Liver (tissue), 9 donors: ENCODE data around the gene EMID1. TPM values are rescaled to one million over a fixed set of nuclear protein-coding genes. Genes with fewer than 3 reads are reported as not detected.

ENCODE experiments used
- DNase-seq: peaks from one replicate; pipeline ENCODE4 v3.0.0-alpha.2; 2017; ENCODE audit warnings: low spot score
- H3K27ac ChIP-seq, 2 donors: one replicate each; pipeline ENCODE4 v1.7.0; 2013; ENCODE audit warnings: inconsistent platforms in 2 of 2, low read length in 2 of 2, control low read depth in 1 of 2, low read depth in 1 of 2, mild to moderate bottlenecking in 1 of 2
- H3K27me3 ChIP-seq, 4 donors: one replicate each; pipeline versions ENCODE4 v1.6.1 to v1.7.0; 2013; ENCODE audit warnings: low read length in 3 of 4, inconsistent platforms in 1 of 4, mild to moderate bottlenecking in 1 of 4, moderate library complexity in 1 of 4; ENCODE audit not compliant: control insufficient read depth in 4 of 4, insufficient read depth in 4 of 4
- H3K36me3 ChIP-seq, 4 donors: one replicate each; pipeline versions ENCODE4 v1.6.1 to v1.7.0; 2013; ENCODE audit warnings: low read length in 3 of 4, mild to moderate bottlenecking in 3 of 4, low read depth in 1 of 4, moderate library complexity in 1 of 4; ENCODE audit not compliant: control insufficient read depth in 4 of 4, insufficient read depth in 3 of 4
- H3K4me1 ChIP-seq, 4 donors: one replicate each; pipeline versions ENCODE4 v1.6.1 to v1.7.0; 2013; ENCODE audit warnings: low read length in 3 of 4, mild to moderate bottlenecking in 3 of 4, moderate library complexity in 1 of 4; ENCODE audit not compliant: control insufficient read depth in 4 of 4, insufficient read depth in 4 of 4
- H3K4me3 ChIP-seq, 3 donors: one replicate each; pipeline versions ENCODE4 v1.6.1 to v1.7.0; 2013; ENCODE audit warnings: low read length in 3 of 3, control low read depth in 1 of 3, low read depth in 1 of 3, mild to moderate bottlenecking in 1 of 3
- H3K9ac ChIP-seq, 2 donors: one replicate each; pipeline ENCODE4 v1.7.0; 2013; ENCODE audit warnings: low read length in 2 of 2, mild to moderate bottlenecking in 2 of 2, moderate library complexity in 2 of 2, control low read depth in 1 of 2, low read depth in 1 of 2
- H3K9me3 ChIP-seq, 4 donors: one replicate each; pipeline versions ENCODE4 v1.6.1 to v1.7.0; 2013; ENCODE audit warnings: low read length in 3 of 4; ENCODE audit not compliant: control insufficient read depth in 4 of 4
- EGR1 ChIP-seq, 2 donors: IDR thresholded peaks; 2 replicates each; pipeline ENCODE4 v1.6.1; 2016 to 2018; ENCODE audit warnings: antibody characterized with exemption in 2 of 2, low read depth in 2 of 2
- FOXA1 ChIP-seq: IDR thresholded peaks from 2 replicates; pipeline ENCODE4 v1.6.1; 2016; ENCODE audit warnings: antibody characterized with exemption
- FOXA2 ChIP-seq: IDR thresholded peaks from 2 replicates; pipeline ENCODE4 v1.6.1; 2016; ENCODE audit warnings: antibody characterized with exemption
- GABPA ChIP-seq, 2 donors: IDR thresholded peaks in 1 of 2; conservative IDR thresholded peaks in 1 of 2; 2 replicates each; pipeline ENCODE4 v1.6.1; 2016; ENCODE audit warnings: antibody characterized with exemption in 2 of 2, mild to moderate bottlenecking in 1 of 2, moderate library complexity in 1 of 2
- HNF4A ChIP-seq, 2 donors: conservative IDR thresholded peaks; 2 replicates each; pipeline ENCODE4 v1.6.1; 2016; ENCODE audit warnings: antibody characterized with exemption in 2 of 2, mild to moderate bottlenecking in 2 of 2
- HNF4G ChIP-seq: IDR thresholded peaks from 2 replicates; pipeline ENCODE4 v1.6.1; 2016; ENCODE audit warnings: antibody characterized with exemption
- JUND ChIP-seq, 2 donors: IDR thresholded peaks; 2 replicates each; pipeline ENCODE4 v1.6.1; 2016; ENCODE audit warnings: antibody characterized with exemption in 2 of 2
- NR2F2 ChIP-seq: IDR thresholded peaks from 2 replicates; pipeline ENCODE4 v1.6.1; 2016; ENCODE audit warnings: antibody characterized with exemption
- RAD21 ChIP-seq, 2 donors: IDR thresholded peaks; 2 replicates each; pipeline ENCODE4 v1.6.1; 2016; ENCODE audit warnings: antibody characterized with exemption in 2 of 2, mild to moderate bottlenecking in 2 of 2
- RXRA ChIP-seq, 2 donors: IDR thresholded peaks; 2 replicates each; pipeline ENCODE4 v1.6.1; 2017 to 2018; ENCODE audit warnings: antibody characterized with exemption in 2 of 2, mild to moderate bottlenecking in 1 of 2
- SP1 ChIP-seq: IDR thresholded peaks from 2 replicates; pipeline ENCODE4 v1.6.1; 2018; ENCODE audit warnings: antibody characterized with exemption, mild to moderate bottlenecking
- TAF1 ChIP-seq: conservative IDR thresholded peaks from 2 replicates; pipeline ENCODE4 v1.6.1; 2016; ENCODE audit warnings: antibody characterized with exemption, mild to moderate bottlenecking
- YY1 ChIP-seq: IDR thresholded peaks from 2 replicates; pipeline ENCODE4 v1.6.1; 2016; ENCODE audit warnings: antibody characterized with exemption, mild to moderate bottlenecking
- WGBS: extraction: QIAGEN DNeasy Blood & Tissue Kit; methylation state at CpG from one replicate; pipeline ENCODE4 v1.1.7; 2013; 5-methylcytosine and 5-hydroxymethylcytosine counted together
- polyA plus RNA-seq, 2 donors: library from polyadenylated mRNA; stranded (reverse) in 1 of 2; unstranded in 1 of 2; fragments of 200-250 nt in 1 of 2; fragments of >200 nt in 1 of 2; fragmentation: Nextera tagmentation in 1 of 2; extraction: Ambion mirVana in 1 of 2; gene quantifications; one replicate each; pipeline versions ENCODE4 v1.2.1 to v1.2.3, GENCODE V29; 2013 to 2015
- total RNA-seq, 2 donors: library from RNA; depleted of rRNA; stranded (reverse); fragments of >200 nt; gene quantifications; one replicate each; pipeline ENCODE4 v1.2.3, GENCODE V29; 2014
- TF ChIP-seq, protein P1 (sequence below): fragments of 150-350 bp; IDR thresholded peaks from 2 replicates; pipeline ENCODE4 v1.5.1; 2017; ENCODE audit warnings: improper control_type of control experiment, low read depth, low read length; ENCODE audit not compliant: missing input control
- TF ChIP-seq, protein P2 (sequence below): IDR thresholded peaks from 2 replicates; pipeline ENCODE4 v1.6.1; 2016; ENCODE audit warnings: antibody characterized with exemption
- TF ChIP-seq, protein P3 (sequence below): IDR thresholded peaks from 2 replicates; pipeline ENCODE4 v1.6.1; 2016; ENCODE audit warnings: antibody characterized with exemption
- TF ChIP-seq, protein P4 (sequence below): IDR thresholded peaks from 2 replicates; pipeline ENCODE4 v1.6.1; 2016; ENCODE audit warnings: antibody characterized with exemption, mild to moderate bottlenecking
- TF ChIP-seq, protein P5 (sequence below): IDR thresholded peaks from 2 replicates; pipeline ENCODE4 v1.6.1; 2016; ENCODE audit warnings: antibody characterized with exemption
- donor health status: healthy.
- donor health status: healthy.
- donor health status: healthy.
- donor health status: healthy.
- donor health status: healthy.

The EMID1 gene
- total and polyA plus RNA-seq, 4 donors = 0.89 to 8.9 (median 2.1) TPM

DNA sequence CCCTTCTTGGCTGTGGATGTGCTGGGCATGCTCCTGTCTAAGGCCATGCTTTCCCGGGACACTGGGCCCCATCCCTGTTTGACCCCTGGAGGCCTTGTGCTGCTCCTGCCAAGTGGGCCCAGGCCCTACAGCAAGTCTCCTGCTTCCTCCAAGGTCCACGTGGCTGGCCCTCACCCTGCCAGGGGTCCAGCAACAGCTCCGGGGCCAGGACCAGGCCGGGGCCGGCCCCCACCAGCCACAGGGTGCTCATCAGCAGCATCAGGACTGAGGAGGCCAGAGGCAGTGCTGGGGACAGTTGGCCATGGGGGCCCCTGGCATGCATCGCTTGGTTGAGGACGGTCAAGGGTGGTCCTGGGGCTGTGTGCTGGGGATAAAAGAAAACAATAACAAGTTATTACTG lies 59.6 kb downstream of the EMID1 start (continued):
- TF ChIP-seq, protein P1, sequence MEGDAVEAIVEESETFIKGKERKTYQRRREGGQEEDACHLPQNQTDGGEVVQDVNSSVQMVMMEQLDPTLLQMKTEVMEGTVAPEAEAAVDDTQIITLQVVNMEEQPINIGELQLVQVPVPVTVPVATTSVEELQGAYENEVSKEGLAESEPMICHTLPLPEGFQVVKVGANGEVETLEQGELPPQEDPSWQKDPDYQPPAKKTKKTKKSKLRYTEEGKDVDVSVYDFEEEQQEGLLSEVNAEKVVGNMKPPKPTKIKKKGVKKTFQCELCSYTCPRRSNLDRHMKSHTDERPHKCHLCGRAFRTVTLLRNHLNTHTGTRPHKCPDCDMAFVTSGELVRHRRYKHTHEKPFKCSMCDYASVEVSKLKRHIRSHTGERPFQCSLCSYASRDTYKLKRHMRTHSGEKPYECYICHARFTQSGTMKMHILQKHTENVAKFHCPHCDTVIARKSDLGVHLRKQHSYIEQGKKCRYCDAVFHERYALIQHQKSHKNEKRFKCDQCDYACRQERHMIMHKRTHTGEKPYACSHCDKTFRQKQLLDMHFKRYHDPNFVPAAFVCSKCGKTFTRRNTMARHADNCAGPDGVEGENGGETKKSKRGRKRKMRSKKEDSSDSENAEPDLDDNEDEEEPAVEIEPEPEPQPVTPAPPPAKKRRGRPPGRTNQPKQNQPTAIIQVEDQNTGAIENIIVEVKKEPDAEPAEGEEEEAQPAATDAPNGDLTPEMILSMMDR = no peak
- TF ChIP-seq YY1 = no peak
- TF ChIP-seq, protein P2, sequence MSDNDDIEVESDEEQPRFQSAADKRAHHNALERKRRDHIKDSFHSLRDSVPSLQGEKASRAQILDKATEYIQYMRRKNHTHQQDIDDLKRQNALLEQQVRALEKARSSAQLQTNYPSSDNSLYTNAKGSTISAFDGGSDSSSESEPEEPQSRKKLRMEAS = no peak
- TF ChIP-seq RXRA (IDR thresholded peaks at IDR 0.05) = no peak
- no peak for TF ChIP-seq FOXA2
- TF ChIP-seq RAD21 (IDR thresholded peaks at IDR 0.05) = no peak
- TF ChIP-seq, protein P3, sequence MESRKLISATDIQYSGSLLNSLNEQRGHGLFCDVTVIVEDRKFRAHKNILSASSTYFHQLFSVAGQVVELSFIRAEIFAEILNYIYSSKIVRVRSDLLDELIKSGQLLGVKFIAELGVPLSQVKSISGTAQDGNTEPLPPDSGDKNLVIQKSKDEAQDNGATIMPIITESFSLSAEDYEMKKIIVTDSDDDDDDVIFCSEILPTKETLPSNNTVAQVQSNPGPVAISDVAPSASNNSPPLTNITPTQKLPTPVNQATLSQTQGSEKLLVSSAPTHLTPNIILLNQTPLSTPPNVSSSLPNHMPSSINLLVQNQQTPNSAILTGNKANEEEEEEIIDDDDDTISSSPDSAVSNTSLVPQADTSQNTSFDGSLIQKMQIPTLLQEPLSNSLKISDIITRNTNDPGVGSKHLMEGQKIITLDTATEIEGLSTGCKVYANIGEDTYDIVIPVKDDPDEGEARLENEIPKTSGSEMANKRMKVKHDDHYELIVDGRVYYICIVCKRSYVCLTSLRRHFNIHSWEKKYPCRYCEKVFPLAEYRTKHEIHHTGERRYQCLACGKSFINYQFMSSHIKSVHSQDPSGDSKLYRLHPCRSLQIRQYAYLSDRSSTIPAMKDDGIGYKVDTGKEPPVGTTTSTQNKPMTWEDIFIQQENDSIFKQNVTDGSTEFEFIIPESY = no peak

DNA sequence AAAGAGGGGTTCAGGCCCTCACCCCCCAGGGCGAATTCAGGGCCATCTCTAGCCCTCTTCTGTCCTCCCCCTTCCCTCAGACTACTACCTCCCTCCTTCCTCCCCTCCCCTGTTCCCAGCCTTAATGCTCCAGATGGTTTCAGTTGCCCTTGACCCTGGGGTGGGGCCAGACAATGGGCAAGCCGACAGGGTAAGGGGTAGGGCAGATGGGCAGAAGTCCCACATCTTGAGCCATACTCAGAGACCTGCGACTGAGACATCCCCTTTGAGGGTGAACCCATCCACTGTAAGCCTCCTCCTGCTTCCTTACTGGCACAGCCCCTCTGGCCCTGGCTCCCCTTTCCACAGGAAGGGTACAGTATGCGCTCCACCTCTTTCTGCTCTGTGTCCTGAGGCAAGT lies 60.2 kb downstream of the EMID1 start:
- Histone ChIP-seq H3K27me3 (no peaks in the 10 kb centered on the region), H3K4me1 (peaks cover 3 to 33% (median 25%) of the 10 kb centered on the region in 4 donors), H3K36me3 (peaks cover 0 to 8% (median 1%) of the 10 kb centered on the region in 4 donors), H3K4me3 (no peak overlapping the region), H3K9ac (no peak overlapping the region), H3K9me3 (no peaks in the 10 kb centered on the region), H3K27ac (no peak overlapping the region)
- TF ChIP-seq JUND (IDR thresholded peaks at IDR 0.05) (no peak), FOXA1 (no peak), YY1 (no peak), SP1 (no peak), EGR1 (IDR thresholded peaks at IDR 0.05; ENCODE audit: low read depth in 2 of 2) (no peak), HNF4G (no peak), GABPA (IDR thresholded peaks at IDR 0.05 in 1 of 2, conservative IDR thresholded peaks at IDR 0.05 in 1 of 2) (no peak), HNF4A (conservative IDR thresholded peaks at IDR 0.05) (no peak), NR2F2 (no peak), RAD21 (IDR thresholded peaks at IDR 0.05) (no peak), FOXA2 (no peak), RXRA (IDR thresholded peaks at IDR 0.05) (no peak), TAF1 (no peak)
- TF ChIP-seq, protein P2 = no peak
- TF ChIP-seq, protein P4, sequence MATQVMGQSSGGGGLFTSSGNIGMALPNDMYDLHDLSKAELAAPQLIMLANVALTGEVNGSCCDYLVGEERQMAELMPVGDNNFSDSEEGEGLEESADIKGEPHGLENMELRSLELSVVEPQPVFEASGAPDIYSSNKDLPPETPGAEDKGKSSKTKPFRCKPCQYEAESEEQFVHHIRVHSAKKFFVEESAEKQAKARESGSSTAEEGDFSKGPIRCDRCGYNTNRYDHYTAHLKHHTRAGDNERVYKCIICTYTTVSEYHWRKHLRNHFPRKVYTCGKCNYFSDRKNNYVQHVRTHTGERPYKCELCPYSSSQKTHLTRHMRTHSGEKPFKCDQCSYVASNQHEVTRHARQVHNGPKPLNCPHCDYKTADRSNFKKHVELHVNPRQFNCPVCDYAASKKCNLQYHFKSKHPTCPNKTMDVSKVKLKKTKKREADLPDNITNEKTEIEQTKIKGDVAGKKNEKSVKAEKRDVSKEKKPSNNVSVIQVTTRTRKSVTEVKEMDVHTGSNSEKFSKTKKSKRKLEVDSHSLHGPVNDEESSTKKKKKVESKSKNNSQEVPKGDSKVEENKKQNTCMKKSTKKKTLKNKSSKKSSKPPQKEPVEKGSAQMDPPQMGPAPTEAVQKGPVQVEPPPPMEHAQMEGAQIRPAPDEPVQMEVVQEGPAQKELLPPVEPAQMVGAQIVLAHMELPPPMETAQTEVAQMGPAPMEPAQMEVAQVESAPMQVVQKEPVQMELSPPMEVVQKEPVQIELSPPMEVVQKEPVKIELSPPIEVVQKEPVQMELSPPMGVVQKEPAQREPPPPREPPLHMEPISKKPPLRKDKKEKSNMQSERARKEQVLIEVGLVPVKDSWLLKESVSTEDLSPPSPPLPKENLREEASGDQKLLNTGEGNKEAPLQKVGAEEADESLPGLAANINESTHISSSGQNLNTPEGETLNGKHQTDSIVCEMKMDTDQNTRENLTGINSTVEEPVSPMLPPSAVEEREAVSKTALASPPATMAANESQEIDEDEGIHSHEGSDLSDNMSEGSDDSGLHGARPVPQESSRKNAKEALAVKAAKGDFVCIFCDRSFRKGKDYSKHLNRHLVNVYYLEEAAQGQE = no peak
- TF ChIP-seq, protein P5, sequence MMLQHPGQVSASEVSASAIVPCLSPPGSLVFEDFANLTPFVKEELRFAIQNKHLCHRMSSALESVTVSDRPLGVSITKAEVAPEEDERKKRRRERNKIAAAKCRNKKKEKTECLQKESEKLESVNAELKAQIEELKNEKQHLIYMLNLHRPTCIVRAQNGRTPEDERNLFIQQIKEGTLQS = no peak
- TF ChIP-seq, protein P3 = no peak
- TF ChIP-seq, protein P1 = no peak
- DNase-seq = no peak
- 77% methylated on average over 4 of the region's 4 CpGs for WGBS
